Activated T-cell treated with anti-CD3 and anti-CD28 coated beads, Interleukin-2, amount 50 U/mL, for 4 hours (primary cell): ENCODE measurements around the gene CFAP410. TPM values are rescaled to one million over a fixed set of nuclear protein-coding genes. Genes with fewer than 3 reads are reported as not detected.
"Not testable (repeated sequence)": the region's sequence is repeated elsewhere in the genome, so short reads cannot be mapped to it uniquely, and the experiment has no call there.

Experiments used
- ATAC-seq, 2 donors: fragments of 200-7000 bp; cut with Tn5 transposase; one replicate each; pipeline ENCODE4 v1.10.0; 2021
- DNase-seq: peaks from one replicate; pipeline ENCODE4 v3.0.0-alpha.2; 2020
- H3K27me3 Mint-ChIP-seq: one replicate; pipeline ENCODE4 v1.8.0; 2021; ENCODE audit warnings: low read depth, mixed read lengths
- H3K36me3 Mint-ChIP-seq: one replicate; pipeline ENCODE4 v1.8.0; 2022; ENCODE audit warnings: mixed read lengths; ENCODE audit not compliant: insufficient read depth
- H3K4me1 Mint-ChIP-seq: one replicate; pipeline ENCODE4 v1.8.0; 2021; ENCODE audit warnings: low read depth, mixed read lengths
- H3K4me3 Mint-ChIP-seq: one replicate; pipeline ENCODE4 v1.8.0; 2021; ENCODE audit warnings: mild to moderate bottlenecking, moderate library complexity, mixed read lengths
- H3K9me3 Mint-ChIP-seq: one replicate; pipeline ENCODE4 v1.8.0; 2021; ENCODE audit warnings: mixed read lengths
- total RNA-seq, 3 donors: library from RNA; stranded (reverse); gene quantifications; one replicate each; pipeline ENCODE4 v1.2.1, GENCODE V29; 2021

CFAP410 gene
- total RNA-seq, 3 donors from 2014 or later = 30.2 to 32.7 (median 30.5) TPM

GRCh38 chr21:44361903-44362302 lies 22.7 kb upstream of the CFAP410 start:
- not testable (repeated sequence) for DNase-seq, ATAC-seq, H3K4me1 Mint-ChIP-seq, H3K27me3 Mint-ChIP-seq, H3K36me3 Mint-ChIP-seq, H3K4me3 Mint-ChIP-seq, H3K9me3 Mint-ChIP-seq

- Mint-ChIP-seq H3K4me3 (no peak overlapping the region), H3K4me1 (peaks cover 15% of the 10 kb centered on the region), H3K9me3 (peaks cover 9% of the 10 kb centered on the region), H3K27me3 (no peaks in the 10 kb centered on the region), H3K36me3 (no peaks in the 10 kb centered on the region)
- peak in 1 of 2 donors; percentile 23 for ATAC-seq
- DNase-seq = no peak
Measured at GRCh38 chr21:44360159-44360558, 21.0 kb upstream of the CFAP410 start.

GRCh38 chr21:44359396-44359795 lies 20.2 kb upstream of the CFAP410 start:
- DNase-seq = no peak
- H3K9me3 Mint-ChIP-seq = peaks cover 9% of the 10 kb centered on the region

GRCh38 chr21:44357064-44357837 lies 18.1 kb upstream of the CFAP410 start:
- ATAC-seq (no peak), DNase-seq (no peak)
- H3K36me3 Mint-ChIP-seq = no peaks in the 10 kb centered on the region
- H3K9me3 Mint-ChIP-seq = no peaks in the 10 kb centered on the region
- no peak overlapping the region for H3K4me3 Mint-ChIP-seq
- peaks cover 43% of the 10 kb centered on the region for H3K4me1 Mint-ChIP-seq
- H3K27me3 Mint-ChIP-seq = no peaks in the 10 kb centered on the region

More at GRCh38 chr21:44359396-44359795, 20.2 kb upstream of the CFAP410 start:
- Mint-ChIP-seq H3K4me3 (no peak overlapping the region), H3K27me3 (no peaks in the 10 kb centered on the region), H3K4me1 (peaks cover 22% of the 10 kb centered on the region), H3K36me3 (no peaks in the 10 kb centered on the region)
- no peak for ATAC-seq

- Mint-ChIP-seq H3K9me3 (no peaks in the 10 kb centered on the region), H3K27me3 (no peaks in the 10 kb centered on the region), H3K36me3 (no peaks in the 10 kb centered on the region), H3K4me3 (no peak overlapping the region), H3K4me1 (peaks cover 44% of the 10 kb centered on the region)
- ATAC-seq = no peak
- no peak for DNase-seq
Measured at GRCh38 chr21:44356636-44357035, 17.4 kb upstream of the CFAP410 start.

- Mint-ChIP-seq H3K36me3 (no peaks in the 10 kb centered on the region), H3K4me3 (no peak overlapping the region), H3K9me3 (no peaks in the 10 kb centered on the region), H3K4me1 (peaks cover 44% of the 10 kb centered on the region), H3K27me3 (peaks cover 2% of the 10 kb centered on the region)
- DNase-seq (no peak), ATAC-seq (no peak)
Measured at GRCh38 chr21:44356160-44356559, 17.0 kb upstream of the CFAP410 start.

GRCh38 chr21:44354775-44355771 lies 15.9 kb upstream of the CFAP410 start:
- no peaks in the 10 kb centered on the region for H3K36me3 Mint-ChIP-seq
- peaks cover 42% of the 10 kb centered on the region for H3K4me1 Mint-ChIP-seq
- H3K4me3 Mint-ChIP-seq = no peak overlapping the region
- H3K9me3 Mint-ChIP-seq = no peaks in the 10 kb centered on the region
- ATAC-seq = peak; percentile 41 to 47
- H3K27me3 Mint-ChIP-seq = peaks cover 5% of the 10 kb centered on the region
- DNase-seq = no peak

GRCh38 chr21:44354001-44354405 lies 14.8 kb upstream of the CFAP410 start:
- peaks cover 41% of the 10 kb centered on the region for H3K4me1 Mint-ChIP-seq
- H3K4me3 Mint-ChIP-seq = no peak overlapping the region
- peaks cover 12% of the 10 kb centered on the region for H3K27me3 Mint-ChIP-seq
- DNase-seq = no peak
- no peaks in the 10 kb centered on the region for H3K9me3 Mint-ChIP-seq
- H3K36me3 Mint-ChIP-seq = no peaks in the 10 kb centered on the region
- peak in 1 of 2 donors; percentile 16 for ATAC-seq

GRCh38 chr21:44353191-44353970 lies 14.2 kb upstream of the CFAP410 start, which contains the start of gene TRPM2:
Gene TRPM2 (plus strand): TSS chr21:44353621. CDS start chr21:44353701, 80 bp downstream.
- ATAC-seq (peak; percentile 41 to 71), DNase-seq (peak; percentile 29)
- Mint-ChIP-seq H3K4me3 (peak within 1 kb of the TSS; percentile 62), H3K9me3 (no peaks in the 10 kb centered on the region), H3K36me3 (no peaks in the 10 kb centered on the region), H3K27me3 (peaks cover 15% of the 10 kb centered on the region), H3K4me1 (peaks cover 41% of the 10 kb centered on the region)

GRCh38 chr21:44352253-44352860 lies 13.2 kb upstream of the CFAP410 start:
- Mint-ChIP-seq H3K36me3 (no peaks in the 10 kb centered on the region), H3K4me1 (peaks cover 41% of the 10 kb centered on the region), H3K9me3 (no peaks in the 10 kb centered on the region), H3K27me3 (peaks cover 18% of the 10 kb centered on the region), H3K4me3 (no peak overlapping the region)
- DNase-seq (no peak), ATAC-seq (no peak)

GRCh38 chr21:44351535-44352252 lies 12.5 kb upstream of the CFAP410 start:
- no peak for ATAC-seq
- DNase-seq = no peak
- peaks cover 41% of the 10 kb centered on the region for H3K4me1 Mint-ChIP-seq
- no peaks in the 10 kb centered on the region for H3K9me3 Mint-ChIP-seq
- peaks cover 20% of the 10 kb centered on the region for H3K27me3 Mint-ChIP-seq
- H3K4me3 Mint-ChIP-seq = no peak overlapping the region
- H3K36me3 Mint-ChIP-seq = no peaks in the 10 kb centered on the region

GRCh38 chr21:44350773-44351481 lies 11.7 kb upstream of the CFAP410 start:
- Mint-ChIP-seq H3K27me3 (peaks cover 20% of the 10 kb centered on the region), H3K9me3 (no peaks in the 10 kb centered on the region), H3K4me1 (peaks cover 35% of the 10 kb centered on the region), H3K4me3 (no peak overlapping the region), H3K36me3 (no peaks in the 10 kb centered on the region)
- ATAC-seq = no peak
- DNase-seq = no peak
